HG03457 (cell line): ENCODE data around the gene HOXB5.

ENCODE experiments used
- ATAC-seq: cut with Tn5 transposase; IDR thresholded peaks from one replicate; pipeline ENCODE4 v1.9.1; 2021; ENCODE audit warnings: moderate number of reproducible peaks; ENCODE audit not compliant: unreplicated experiment

The HOXB5 gene

DNA sequence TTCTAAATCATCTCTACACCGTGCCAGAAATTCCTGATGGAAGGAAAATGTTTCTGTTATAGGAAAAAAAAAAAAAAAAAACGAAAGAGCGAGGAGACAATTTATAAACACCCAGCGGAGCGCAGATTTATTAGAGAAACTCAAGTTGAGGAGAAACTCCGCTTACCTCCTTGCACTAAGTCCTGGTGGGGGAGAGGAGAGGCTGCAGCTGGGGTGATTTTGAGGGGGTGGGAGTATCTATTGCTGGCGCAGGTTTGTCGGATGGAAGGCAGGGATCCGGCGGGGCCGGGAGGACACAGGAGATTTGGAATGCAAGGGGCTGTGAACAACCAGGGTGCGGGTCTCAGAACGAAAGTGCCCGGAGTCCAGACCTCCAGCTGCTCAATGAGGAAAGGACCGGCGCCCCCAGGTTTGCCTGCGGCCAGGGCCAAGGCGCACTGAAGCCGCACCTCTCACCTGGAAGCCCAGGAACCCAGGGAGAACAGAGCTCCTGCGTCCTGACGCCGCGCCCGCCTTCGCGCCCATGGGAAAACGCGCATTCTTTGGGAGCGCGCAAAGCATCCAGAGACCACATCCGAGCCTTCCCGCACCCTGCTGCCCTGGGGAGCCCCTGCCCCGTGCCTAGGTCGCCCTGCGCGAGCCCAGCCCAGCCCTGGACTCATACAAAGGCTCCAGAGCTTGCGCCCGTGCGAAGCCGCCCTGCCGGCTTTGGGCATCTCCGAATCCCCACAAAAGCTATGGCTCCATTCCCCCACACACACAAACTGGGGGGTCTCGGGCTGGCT is 24.1 kb upstream of the HOXB5 start:
- no peak for ATAC-seq

DNA sequence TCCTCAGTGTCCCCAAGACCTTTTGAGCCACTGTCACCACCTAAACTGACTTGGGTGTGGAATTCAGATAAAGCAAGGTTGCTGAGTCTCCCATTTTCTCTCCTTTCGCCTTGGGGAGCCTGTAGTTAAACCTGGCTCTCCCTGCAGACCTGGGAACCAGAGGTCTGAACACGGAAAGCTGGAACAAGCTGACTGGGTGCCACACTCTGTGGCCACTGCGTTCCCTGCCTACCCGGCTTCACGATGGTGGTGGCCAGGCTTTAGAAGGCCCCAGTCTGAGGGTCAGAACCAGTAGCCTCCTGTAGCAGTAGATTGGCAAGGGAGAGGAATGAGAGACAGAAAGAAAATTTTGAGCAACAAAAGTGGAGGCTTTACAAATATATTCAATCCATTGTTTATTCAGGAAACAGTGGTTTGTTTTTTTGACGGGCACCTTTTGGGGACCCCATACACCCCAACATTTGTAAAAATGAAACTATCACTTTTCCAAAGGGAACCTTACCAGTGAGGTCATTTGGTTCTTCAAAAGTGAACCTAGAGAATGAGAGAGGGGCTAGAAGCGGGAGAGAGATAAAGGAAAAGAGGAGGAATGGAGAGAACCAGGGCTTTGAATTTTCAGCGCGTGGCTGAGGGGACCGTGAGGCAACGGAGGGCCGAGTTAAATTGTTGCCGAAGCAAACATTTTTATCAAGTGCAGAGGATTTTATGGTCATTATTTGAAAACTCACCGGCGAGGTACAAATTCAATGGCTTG is 23.3 kb upstream of the HOXB5 start:
- no peak for ATAC-seq

DNA sequence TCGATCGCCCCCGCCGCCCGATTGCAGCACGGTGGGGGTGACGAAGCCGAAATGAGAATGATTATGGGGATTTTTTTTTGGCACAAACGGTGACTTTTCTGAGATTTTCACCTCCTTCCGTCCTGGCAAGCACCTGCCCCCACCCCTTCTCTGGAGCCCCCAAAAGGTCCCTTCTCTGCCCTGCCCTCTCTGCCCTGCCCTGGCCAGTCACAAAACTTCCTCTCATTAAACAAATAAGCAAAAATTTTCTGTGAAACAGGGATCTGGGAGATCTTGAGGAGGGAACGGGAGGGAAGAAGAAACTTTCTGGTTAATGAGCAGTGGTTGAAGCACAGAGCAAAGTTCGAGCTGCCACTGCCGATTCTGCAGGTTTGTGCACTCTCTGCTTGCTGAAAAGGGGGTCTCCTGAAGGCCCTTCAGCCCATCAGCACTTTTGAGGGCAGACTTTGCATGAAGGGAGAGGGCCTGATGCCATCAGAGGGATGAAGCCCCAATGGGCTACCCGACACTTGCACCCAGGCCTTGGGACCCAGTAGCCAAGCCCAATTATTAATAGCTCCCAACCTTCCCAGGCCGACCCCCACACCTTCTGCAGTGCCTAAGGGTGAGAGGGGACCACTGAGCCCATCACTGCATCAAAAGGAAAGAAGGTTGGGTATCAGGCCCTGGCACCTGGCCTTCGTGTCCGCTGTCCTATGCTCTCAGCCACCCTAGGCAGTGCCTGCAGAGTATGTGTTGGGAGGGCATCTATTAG is 22.6 kb upstream of the HOXB5 start:
- no peak for ATAC-seq

DNA sequence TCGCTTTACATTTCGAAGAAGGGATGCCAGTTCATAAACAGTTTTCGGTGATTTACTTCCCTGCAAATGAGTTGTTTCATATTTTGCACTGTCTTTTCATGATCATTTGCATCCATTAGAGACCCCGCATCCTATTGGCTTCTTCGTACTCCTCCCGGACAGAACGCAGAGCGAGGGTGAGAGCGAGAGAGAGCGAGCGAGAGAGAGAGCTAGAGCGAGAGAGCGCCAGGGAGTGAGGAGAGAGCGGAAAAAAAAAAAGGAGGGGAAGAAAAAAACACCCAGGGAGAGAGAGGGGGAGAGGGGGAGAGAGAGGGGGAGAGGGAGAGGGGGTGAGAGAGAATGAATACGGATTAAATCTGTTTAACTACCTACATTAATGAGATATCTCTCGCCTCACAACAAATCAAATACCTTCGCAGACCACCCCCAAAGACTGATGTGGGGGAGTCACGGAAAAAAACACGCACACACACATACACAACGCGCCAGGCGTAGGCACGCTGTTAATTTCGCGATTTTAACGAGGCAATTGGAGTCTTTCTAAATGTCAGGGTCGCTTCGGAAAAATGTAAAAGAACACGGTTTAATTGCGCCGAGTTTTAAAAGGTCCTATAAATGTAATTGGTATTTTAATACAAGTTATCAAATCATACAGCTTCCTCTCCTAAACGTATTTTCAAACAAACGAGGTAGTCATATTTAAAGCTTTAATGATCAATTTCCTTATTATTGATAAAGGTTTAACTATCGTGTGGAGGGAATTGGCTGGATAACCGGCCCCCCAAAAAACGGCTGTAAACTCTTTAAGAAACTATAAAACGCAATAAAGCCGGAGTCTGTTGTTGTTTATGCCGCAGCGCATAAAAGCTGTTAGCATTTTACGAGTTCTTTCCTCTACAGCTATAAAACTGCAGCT is 21.7 kb upstream of the HOXB5 start, which contains the start of gene HOXB8:
Gene HOXB8 (minus strand): TSS at position 246 of the 916 bp plus-strand sequence. CDS start 588 bp downstream, outside the sequence.
- no peak for ATAC-seq

DNA sequence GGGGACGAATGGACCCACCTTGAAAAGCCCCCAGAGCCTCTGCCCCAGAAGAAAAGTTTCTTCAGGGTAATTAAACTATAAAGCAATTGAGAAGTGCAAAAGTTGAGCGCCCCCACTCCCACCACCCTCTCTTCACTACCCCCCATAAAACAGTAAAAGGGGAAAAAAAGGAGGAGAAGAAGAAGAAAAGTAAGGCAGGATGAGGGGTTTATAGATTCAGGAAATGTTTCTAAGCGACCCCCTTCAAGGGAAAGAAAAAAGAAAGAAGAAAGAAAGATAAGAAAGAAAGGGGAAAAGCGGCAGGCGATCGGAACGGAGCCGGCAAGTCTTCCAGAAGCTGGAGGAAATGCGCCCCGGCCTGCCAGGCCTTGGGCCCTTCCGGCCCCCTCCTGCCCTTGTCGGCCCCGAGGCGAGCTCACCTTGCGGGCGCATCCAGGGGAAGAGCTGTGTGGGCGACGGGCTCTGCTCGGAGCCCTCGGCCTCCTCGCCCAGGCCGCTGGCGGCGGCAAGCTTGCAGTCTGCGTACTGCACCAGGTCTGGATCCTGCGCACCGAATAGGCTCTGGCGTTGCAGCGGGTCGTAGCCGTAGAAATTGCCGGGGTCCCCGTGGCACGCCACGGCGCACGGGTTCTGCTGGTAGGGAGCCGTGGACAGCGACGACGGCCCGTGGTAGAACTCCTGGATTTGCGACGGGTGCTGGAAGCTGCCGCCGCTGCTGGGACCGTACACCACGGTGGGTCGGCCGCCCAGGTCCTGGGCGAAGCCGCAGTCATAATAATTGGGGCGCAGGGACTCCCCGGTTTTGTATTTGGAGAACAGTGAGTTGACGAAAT is 20.5 kb upstream of the HOXB5 start:
- ATAC-seq = no peak

DNA sequence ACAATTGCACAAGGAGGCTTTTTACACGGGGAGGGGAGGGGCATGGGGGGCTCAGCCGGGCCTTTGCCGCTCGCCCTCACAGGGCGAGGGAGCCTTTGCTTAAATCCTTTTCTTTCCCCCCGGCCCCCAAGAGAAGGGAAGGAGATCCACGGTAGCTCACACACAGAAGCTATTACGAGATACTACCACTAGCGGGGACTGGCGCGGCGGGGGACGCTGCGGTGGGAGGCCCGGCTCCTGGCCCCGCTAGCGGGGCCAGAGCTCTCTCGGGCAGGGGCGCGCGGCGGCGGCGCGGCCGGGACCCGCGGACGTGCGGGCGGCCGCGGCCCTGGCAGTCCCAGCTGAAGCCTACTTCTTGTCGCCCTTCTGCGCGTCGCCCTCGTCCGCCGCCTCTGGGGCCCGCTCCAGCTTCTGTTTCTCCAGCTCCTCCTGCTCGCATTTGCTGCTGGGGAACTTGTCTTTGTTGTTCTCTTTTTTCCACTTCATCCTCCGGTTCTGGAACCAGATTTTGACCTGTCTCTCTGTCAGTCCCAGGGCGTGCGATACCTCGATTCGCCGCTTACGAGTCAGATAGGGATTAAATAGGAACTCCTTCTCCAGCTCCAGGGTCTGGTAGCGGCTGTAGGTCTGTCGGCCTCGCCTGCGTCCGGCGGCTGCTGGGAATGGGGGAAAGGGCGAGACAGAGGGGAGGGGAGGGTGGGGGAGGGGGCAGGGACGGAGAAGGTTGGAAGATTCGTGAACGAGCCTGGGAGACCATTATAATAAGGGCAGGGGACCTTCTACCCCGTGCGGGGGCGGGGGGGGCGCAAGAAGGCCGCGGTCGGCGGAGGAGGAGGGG is 19.5 kb upstream of the HOXB5 start:
- no peak for ATAC-seq

DNA sequence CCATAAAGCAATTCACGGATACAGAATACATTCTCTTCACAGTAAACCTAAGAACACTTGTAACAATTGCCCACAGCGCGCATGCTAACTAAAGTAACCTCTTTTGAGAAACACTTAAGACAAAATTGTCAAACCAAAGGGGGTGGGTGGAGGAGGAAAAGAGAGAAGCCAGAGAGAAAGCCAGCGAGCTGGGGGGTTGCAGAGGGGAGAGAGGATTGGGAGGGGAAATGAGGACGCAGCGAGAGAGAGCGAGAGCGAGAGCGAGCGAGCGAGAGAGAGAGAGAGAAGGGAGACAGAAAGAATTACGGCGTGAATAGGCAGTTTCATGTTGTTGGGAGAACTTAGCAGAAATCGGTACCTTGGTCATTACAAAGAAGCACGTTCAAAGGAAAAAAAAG is 18.9 kb upstream of the HOXB5 start:
- ATAC-seq = no peak

DNA sequence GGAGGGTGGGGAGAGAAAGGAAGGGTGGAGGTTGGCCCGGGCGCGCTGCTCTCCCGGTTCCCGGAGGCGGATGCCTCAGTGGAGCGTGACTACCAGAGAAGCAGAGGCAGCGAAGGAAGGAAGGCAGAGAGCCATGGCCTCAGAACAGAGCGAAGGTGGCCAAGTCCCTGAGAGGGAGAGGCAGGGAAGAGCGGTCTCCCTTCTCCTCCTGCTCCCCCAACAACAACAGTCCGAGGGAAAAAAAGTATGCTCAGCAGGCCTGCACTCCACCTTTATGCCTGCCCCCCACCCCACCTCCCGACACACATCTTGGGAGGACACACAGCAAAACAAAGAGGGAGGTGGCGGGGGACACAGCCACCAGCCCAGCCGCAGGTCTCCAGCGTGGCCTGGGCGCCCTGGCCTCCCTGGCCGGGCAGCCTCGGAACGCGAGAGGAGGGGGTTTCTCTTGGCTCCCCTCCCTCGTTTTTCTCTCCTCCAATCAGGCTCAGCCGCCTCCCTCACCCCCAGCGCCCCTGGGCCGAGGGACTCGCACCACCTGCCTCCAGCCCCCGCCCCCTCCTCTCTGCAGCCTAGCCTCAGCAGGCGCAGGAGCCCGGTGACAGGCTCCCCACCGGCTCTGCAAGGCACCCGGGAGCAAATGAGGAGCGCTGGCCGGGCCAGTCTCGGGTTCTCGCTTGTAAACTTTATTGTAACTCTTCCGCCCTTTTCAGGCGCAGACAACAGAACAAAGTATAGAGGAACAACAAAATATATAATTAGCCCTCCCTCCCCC is 18.3 kb upstream of the HOXB5 start:
- ATAC-seq = no peak

DNA sequence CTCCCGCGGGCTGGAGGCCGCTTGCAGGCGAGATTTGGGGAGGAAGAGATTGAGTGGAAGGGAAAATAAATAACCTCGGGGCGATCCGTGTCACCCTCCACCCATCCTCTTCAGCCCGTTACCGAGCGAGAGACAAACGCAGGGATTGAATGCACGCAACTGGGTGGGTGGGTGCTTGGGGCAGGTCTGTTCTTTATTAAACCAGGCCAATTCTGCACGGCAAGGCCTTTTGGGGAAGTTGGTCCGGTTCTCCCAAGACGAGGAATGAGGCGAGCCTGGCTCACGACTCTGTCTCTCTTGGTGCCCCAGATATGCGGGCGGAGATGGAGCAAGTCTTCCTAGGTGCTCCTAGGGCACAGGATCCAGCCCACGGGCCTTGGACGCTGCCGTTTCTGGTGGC is 17.6 kb upstream of the HOXB5 start:
- ATAC-seq = no peak

DNA sequence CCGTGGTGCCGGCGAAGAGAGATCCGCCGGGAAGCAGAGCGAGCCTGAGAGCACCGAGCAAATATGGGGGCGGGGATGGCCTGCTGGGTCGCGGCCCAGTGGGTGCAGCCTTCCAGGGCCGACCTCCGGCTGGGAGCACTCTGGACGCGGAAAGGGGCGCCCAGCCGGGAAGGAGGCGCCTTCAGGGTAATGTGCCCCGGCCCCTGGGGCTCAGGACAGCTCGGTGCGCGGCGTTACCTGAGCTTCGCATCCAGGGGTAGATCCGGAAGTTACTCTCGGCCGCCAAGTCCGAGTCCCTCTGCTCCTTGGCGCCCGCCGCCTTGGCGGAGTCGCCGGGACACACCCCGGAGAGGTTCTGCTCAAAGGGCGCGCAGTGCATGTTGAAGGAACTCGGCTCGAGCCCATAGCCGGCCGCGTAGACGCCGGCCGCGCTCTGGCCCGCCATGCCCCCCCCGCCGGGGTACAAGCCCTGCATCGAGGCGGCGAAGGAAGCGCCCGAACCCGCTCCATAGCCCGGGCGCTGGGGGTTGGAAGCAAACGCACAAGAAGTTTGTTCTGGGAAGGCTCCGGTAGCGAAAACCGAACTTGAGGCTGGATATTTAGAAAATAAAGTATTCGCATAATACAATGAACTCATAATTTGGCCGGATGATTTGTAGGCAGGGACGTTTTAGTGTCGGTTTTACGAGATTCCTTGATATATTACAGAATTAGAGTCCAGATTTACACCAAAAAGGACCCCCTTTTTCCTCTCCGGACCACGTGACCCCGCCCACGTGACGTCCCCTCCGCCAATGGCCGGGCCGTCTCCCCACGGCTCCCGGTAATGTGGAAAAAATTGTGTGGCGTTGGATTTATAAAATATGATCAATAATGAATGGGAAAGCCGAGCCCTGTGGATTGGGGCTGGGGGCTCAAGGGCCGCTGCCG is 17.0 kb upstream of the HOXB5 start, which contains the start of gene HOXB7:
Gene HOXB7 (minus strand): TSS at position 736 of the 930 bp plus-strand sequence. CDS start 99 bp downstream, at position 637.
- ATAC-seq = no peak

DNA sequence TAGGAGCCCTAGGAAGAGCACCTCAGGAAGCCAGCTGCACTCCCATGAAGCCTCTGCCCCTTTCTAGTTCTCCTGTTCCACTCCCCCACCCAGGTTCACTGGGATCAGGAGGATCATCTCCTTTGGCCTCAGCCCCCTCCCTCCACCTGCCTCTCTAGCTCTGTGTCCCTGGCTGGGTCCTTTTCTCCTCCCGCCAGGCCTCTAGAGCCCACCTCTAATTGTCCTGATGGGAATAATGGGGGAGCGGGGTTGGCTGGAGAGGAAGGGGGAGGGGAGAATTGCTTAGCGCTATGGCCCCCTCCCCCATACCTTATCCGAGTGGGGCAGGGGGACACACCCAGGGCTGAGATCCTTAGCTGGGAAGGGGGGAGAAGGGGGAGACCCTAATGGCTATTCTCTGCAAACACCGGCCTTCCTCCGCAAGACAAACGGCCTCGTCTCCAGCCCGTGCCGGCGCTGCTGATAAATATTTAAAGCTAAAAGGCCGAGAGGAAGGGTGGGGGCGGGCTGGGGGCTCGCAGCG is 16.2 kb upstream of the HOXB5 start:
- no peak for ATAC-seq

DNA sequence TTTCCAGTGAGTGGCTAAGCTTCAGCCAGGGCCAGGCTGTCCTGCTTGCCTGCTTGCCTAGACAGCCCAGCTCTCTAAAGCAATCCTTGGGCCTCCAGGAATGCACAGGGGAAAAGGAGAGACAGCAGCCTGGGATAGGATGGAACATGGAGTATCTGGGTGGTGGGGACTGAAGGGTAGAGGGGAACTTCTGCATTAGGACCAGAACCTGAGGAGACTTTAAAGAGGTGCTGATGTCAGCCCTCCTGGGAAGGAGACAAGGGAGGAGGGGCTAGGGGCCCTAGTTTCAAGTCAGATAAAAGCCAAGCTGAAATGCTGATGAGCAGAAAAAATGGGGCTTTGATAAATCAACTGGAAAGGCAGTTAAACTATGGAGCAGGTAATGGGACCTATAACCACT is 15.5 kb upstream of the HOXB5 start:
- ATAC-seq = no peak

DNA sequence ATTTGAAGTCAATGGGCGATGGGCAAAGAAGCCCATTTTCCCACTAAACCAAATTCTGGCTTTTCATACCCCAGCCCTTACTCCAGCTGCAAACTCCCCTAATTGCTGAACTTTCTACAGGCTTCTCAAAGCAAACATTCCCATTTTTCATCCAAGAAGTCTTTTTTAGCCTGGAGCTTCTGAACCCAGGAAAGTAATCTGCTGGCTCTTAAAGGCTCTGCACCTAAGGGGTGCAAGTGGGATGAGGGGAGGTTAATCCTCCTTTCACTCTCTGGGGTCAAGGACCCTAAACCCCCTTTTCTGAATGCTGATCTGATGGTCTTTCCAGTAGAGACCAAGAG is 14.9 kb upstream of the HOXB5 start:
- no peak for ATAC-seq

DNA sequence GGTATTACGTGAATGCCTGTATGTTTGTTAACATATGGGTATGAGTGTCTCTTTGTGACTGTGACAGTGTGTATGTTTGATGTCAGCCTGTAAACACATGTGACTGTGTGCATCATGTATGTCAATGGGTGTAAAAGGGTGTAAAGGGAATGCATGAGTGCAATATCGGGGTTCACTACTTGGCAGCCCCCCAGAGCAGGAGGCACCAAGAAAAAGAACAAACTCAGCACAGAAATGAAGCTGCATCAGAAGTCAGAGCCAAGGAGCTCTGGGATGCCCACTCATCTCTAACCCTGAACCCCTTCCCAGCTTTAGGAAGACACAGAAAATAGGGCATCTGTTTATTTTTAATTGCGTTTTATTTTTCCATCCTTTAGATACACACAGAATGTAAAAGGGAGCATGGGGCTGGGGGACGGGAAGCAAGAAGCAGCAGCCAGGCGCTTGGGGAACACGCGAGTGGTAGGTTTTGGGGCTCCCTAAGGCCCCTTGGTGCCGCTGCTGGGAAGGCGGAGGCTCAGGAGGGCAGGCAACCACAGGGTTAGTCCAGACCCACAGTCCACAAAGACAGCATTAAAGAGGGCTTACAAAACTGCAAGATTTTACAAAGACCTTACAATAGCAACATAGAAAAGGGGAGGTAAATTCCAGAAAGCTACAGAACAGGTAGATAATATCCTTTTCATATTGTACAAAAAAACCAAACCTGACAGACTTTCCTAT is 13.5 kb upstream of the HOXB5 start:
- no peak for ATAC-seq

DNA sequence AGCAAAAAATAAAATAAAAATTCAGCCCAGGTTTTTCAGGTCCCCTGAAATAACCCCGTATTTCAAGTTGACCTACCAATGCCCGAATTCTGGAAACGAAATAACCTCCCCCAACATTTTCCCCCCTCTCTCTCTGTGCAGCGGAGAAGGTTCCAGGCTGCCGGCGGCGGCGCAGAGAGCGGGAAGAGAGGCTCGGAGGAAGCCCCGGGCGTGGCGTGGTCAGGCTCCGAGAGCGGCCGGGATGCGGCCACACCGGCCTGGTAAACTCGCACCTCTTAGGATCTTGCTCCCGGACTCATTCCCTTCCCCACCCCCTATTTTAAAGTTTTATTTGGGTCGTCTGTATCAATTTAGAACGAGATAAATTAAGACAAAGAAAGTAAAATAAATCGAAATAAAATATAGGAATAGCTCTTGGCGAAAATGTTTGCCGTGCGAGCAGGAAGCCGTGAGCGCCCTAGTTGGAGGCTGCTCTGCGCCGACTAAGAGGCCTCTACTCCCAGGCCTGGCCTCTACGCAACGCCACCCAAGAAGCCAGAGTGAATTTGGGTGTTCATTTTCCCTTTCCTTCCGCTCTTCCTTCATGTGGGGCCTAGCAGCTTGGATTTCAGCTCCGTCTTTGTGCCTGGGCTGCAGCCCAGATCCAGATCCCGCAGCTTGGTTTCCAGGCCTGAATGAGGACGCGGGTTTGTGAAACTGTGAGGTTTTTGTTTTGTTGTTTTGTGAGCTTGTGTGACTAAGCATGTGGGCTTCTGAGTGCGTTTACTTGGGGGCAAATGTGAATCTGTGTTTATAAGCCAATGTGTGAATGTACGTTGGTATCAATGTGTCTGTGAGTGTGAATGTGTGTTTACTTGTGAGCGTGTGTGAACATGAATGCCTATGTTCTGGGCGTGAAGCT is 12.7 kb upstream of the HOXB5 start:
- no peak for ATAC-seq
